NCI-H748 treated with DMSO at 0.1 percent for 48 hours (cell line): ENCODE results near the gene SRC.

Source experiments
- DNase-seq: peaks from one replicate; lab custom pipeline; 2025; lab: John Stamatoyannopoulos, UW

The SRC gene

DNA sequence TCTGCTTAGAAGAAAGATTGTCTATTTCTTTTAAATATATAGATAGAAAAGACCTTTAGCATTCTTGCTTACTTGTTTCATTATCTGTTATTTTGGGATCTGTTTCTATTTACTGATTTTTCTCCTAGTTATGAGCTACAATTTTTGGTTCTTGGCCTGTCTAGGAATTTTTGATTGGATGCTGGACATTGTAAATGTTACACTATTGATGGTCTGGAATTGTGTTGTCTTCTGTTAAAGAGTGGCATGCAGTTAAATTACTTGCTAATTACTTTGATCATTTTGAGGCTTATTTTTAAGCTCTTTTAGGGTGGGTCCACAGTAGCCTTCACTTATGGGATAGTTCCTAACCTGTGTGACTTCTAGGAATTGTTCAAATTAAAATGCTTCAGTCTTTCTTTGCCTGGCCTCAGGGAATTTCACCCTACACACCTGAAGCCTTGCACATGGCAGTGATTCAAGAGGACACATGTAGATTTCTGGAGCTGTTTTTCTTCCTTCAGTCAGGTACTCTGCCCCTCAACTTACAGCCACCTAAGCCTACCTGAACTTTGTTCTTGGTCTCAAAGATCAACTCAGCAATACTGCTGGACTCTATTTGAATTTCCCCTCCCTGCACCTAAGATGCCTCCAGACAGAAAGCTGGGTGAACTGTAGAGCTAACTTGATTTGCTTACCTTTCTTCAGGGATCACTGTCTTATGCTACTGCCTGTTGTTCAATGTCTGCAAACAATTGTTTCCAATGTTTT is 108.9 kb downstream of the SRC start:
- no peak for DNase-seq
